GM19463 (cell line): Measurements from ENCODE around the gene AUTS2.

ENCODE experiments used
- ATAC-seq: cut with Tn5 transposase; IDR thresholded peaks from one replicate; pipeline ENCODE4 v1.9.1; 2021; ENCODE audit warnings: mild to moderate bottlenecking, moderate library complexity; ENCODE audit not compliant: unreplicated experiment

Gene AUTS2

DNA sequence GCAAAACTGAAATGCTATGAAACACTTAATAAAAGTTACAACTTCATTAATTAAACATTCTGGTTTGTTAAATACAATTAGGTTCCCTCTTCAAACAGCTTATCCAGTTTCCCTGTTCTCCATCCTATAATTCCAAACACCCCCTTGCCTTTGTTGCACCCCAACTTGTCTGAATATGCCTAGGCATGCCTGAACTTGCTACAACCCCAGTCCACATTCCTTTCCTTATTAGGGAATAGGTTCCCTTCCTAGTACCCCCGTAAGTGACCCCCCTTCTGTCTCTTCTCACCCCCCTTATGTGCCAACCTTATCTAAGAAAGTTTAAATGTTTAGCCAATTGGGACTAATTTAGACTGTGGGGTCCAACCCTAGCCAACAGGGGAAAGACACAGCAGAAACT, 1238.0 kb downstream of the AUTS2 start:
- ATAC-seq = no peak

DNA sequence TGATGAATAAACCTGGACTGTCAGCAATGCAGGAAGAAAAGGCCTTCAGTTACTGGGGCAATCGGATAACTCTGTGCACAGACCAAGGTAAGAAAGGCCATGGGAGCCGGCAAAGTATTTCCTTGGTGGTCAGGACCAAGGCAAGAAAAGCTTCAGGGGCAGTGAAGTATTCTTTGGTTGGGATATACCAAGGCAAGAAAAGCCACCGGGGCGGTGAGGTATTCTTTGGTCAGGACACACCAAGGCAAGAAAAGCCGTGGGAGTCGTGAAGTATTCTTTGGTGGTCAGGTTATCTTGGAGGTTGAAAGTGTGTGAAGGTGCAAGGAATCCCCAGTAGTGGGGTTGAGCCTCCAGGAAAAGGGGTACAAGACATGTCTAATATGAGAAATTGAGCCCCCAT, 1238.7 kb downstream of the AUTS2 start:
- ATAC-seq = no peak

DNA sequence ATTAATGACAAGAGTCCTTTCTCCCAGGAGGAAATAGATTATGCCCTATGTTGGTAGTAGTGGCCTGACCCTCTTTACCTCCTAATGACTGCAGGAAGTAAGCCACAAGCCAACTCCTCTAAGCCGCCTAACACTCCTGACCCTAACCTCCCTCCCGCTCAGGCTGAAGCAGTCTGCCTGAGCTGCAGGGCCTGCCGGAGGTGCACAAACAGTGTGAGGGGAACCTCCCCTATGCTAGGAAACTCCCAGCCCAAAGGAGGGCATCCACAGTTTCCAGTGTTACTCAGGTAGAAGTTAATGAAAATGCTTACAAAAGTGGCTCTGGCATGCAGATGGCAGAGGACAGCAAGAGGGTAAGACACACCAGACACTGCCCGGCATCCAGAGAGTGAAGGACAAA, 1239.3 kb downstream of the AUTS2 start:
- ATAC-seq = no peak

DNA sequence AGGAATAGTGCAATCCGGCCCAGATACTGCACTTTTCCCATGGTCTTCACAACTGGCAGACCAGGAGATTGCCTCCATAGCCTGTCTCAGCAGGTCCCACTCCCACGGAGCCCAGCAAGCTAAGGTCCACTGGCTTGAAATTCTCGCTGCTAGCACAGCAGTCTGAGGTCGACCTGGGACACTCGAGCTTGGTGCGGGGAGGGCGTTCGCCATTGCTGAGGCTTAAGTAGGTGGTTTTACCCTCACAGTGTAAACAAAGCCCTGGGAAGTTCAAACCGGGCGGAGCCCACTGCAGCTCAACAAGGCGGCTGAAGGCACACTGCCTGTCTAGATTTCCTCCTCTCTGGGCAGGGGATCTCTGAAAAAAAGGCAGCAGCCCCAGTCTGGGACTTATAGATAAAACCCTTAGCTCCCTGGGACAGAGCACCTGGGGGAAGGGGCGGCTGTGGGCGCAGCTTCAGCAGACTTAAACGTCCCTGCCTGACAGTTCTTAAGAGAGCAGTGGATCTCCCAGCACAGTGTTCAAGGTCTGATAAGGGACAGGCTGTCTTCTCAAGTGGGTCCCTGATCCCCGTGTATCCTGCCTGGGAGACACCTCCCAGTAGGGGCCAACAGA, 1240.1 kb downstream of the AUTS2 start:
- ATAC-seq = no peak
